ENCODE data around the gene LRRC3. TPM values are rescaled to one million over a fixed set of nuclear protein-coding genes. Genes with fewer than 3 reads are reported as not detected.

Gene LRRC3
- total RNA-seq, 1 experiment from 2014 or later: 0.48 TPM

DNA sequence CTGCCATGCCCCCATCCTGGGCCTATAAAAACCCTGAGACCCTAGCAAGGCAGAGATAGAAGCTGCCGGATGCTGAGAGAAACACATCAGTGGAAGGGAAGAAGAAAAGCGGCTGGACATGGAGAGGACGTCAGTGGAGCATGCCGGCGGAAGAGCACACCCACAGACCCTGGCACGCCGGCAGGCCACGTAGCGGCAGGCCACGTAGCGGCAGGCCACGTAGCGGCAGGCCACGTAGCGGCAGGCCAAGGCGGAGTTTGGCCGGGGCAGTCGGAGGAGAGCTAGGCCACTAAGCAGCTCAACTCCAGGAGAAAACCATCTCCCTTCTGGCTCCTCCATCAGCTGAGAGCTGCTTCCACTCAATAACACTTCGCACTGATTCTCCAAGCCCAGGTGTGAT lies 35.1 kb downstream of the LRRC3 start:
- Histone ChIP-seq H3K27me3 (ENCODE audit: insufficient read depth, low read depth) (peaks cover 49% of the 10 kb centered on the region), H3K4me2 (no peak overlapping the region), H3K9me2 (ENCODE audit: insufficient read depth) (no peaks in the 10 kb centered on the region), H2AFZ (no peak overlapping the region), H3F3A (ENCODE audit: insufficient read depth, low read depth) (no peaks in the 10 kb centered on the region), H3K4me1 (replicated peaks; ENCODE audit: insufficient read depth) (no peaks in the 10 kb centered on the region), H3K9me3 (ENCODE audit: insufficient read depth, low read depth) (no peaks in the 10 kb centered on the region), H4K20me1 (ENCODE audit: insufficient read depth) (no peaks in the 10 kb centered on the region), H3K36me3 (ENCODE audit: low read depth) (no peaks in the 10 kb centered on the region), H3K27ac (no peak overlapping the region), H3K79me2 (ENCODE audit: low read depth) (no peaks in the 10 kb centered on the region), H3K4me3 (no peak overlapping the region)
- no TSS peak for BruUV-seq (replicated peaks)
- DNase-seq: no peak
- ChIA-PET POLR2A (ENCODE audit: unreplicated experiment) (no interaction called here), CTCF (no interaction called here)
- TF ChIP-seq, protein P1, sequence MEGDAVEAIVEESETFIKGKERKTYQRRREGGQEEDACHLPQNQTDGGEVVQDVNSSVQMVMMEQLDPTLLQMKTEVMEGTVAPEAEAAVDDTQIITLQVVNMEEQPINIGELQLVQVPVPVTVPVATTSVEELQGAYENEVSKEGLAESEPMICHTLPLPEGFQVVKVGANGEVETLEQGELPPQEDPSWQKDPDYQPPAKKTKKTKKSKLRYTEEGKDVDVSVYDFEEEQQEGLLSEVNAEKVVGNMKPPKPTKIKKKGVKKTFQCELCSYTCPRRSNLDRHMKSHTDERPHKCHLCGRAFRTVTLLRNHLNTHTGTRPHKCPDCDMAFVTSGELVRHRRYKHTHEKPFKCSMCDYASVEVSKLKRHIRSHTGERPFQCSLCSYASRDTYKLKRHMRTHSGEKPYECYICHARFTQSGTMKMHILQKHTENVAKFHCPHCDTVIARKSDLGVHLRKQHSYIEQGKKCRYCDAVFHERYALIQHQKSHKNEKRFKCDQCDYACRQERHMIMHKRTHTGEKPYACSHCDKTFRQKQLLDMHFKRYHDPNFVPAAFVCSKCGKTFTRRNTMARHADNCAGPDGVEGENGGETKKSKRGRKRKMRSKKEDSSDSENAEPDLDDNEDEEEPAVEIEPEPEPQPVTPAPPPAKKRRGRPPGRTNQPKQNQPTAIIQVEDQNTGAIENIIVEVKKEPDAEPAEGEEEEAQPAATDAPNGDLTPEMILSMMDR (conservative IDR thresholded peaks at IDR 0.05): no peak
- no peak for TF ChIP-seq EZH2 (IDR thresholded peaks at IDR 0.05; ENCODE audit: low read depth)
- intact Hi-C loops (cut with micrococcal nuclease; ENCODE audit: unreplicated experiment): no loop called here

DNA sequence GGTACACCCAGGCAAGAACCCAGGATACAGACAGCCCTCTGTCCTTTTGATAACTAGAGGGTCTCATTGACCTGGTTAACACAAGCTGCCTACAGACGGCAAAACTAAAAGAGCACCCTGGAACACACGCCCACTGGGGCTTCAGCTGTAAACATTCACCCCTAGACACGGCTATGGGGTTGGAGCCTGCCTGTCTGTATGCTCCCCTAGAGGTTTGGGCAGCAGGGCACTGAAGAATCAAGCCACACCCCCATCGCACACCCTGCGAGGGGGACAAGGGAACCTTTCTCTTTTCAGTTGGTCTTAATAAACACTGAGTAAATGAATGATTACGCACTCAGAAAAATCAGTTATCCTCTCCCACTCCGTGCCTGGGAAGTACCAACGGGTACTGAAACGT lies 35.5 kb downstream of the LRRC3 start:
- Histone ChIP-seq H3K27me3 (ENCODE audit: insufficient read depth, low read depth) (peaks cover 53% of the 10 kb centered on the region), H3K4me3 (no peak overlapping the region), H3K4me1 (replicated peaks; ENCODE audit: insufficient read depth) (no peaks in the 10 kb centered on the region), H3K79me2 (ENCODE audit: low read depth) (no peaks in the 10 kb centered on the region), H3K36me3 (ENCODE audit: low read depth) (no peaks in the 10 kb centered on the region), H2AFZ (no peak overlapping the region), H4K20me1 (ENCODE audit: insufficient read depth) (no peaks in the 10 kb centered on the region), H3F3A (ENCODE audit: insufficient read depth, low read depth) (no peaks in the 10 kb centered on the region), H3K27ac (no peak overlapping the region), H3K9me3 (ENCODE audit: insufficient read depth, low read depth) (no peaks in the 10 kb centered on the region), H3K4me2 (no peak overlapping the region), H3K9me2 (ENCODE audit: insufficient read depth) (no peaks in the 10 kb centered on the region)
- intact Hi-C loops (cut with micrococcal nuclease; ENCODE audit: unreplicated experiment): no loop called here
- TF ChIP-seq EZH2 (IDR thresholded peaks at IDR 0.05; ENCODE audit: low read depth): no peak
- TF ChIP-seq, protein P1 (conservative IDR thresholded peaks at IDR 0.05): no peak
- ChIA-PET CTCF (no interaction called here), POLR2A (ENCODE audit: unreplicated experiment) (no interaction called here)
- no peak for DNase-seq
- BruUV-seq (replicated peaks): no TSS peak

- POLR2A ChIA-PET (ENCODE audit: unreplicated experiment): no interaction called here
- no peak for DNase-seq
- no peaks in the 10 kb centered on the region for H3K9me3 ChIP-seq (ENCODE audit: insufficient read depth, low read depth)
- H2AFZ ChIP-seq: no peak overlapping the region
- H3K79me2 ChIP-seq (ENCODE audit: low read depth): no peaks in the 10 kb centered on the region
- intact Hi-C loops (cut with micrococcal nuclease; ENCODE audit: unreplicated experiment): no loop called here
- CTCF ChIA-PET: no interaction called here
- peaks cover 73% of the 10 kb centered on the region for H3K27me3 ChIP-seq (ENCODE audit: insufficient read depth, low read depth)
- BruUV-seq (replicated peaks): no TSS peak
- H3K4me2 ChIP-seq: no peak overlapping the region
- H3K4me3 ChIP-seq: no peak overlapping the region
- H3K4me1 ChIP-seq (replicated peaks; ENCODE audit: insufficient read depth): no peaks in the 10 kb centered on the region
- H4K20me1 ChIP-seq (ENCODE audit: insufficient read depth): no peaks in the 10 kb centered on the region
- no peak overlapping the region for H3K27ac ChIP-seq
- no peaks in the 10 kb centered on the region for H3K9me2 ChIP-seq (ENCODE audit: insufficient read depth)
- H3K36me3 ChIP-seq (ENCODE audit: low read depth): no peaks in the 10 kb centered on the region
- TF ChIP-seq, protein P1 (conservative IDR thresholded peaks at IDR 0.05): no peak
- no peak for TF ChIP-seq EZH2 (IDR thresholded peaks at IDR 0.05; ENCODE audit: low read depth)
- no peaks in the 10 kb centered on the region for H3F3A ChIP-seq (ENCODE audit: insufficient read depth, low read depth)
These were observed 37.5 kb downstream of the LRRC3 start for GRCh38 chr21:44492567-44493385.
